Activated CD4-positive, alpha-beta memory T cell treated with anti-CD3 and anti-CD28 coated beads, Interleukin-2, amount 10 ng/mL, durations not matched to agents 7 days and 5 days (primary cell): Measurements from ENCODE around the gene NEUROG2. TPM values are rescaled to one million over a fixed set of nuclear protein-coding genes. Genes with fewer than 3 reads are reported as not detected.
"Not testable (repeated sequence)": the region's sequence is repeated elsewhere in the genome, so short reads cannot be mapped to it uniquely, and the experiment has no call there.

Experiments
- CTCF ChIA-PET: fragments of 350-600 bp; sonication (Branson Sonifier 250); formaldehyde crosslinking; loops from one replicate; lab custom pipeline; 2021; ENCODE audit warnings: antibody characterized with exemption, inconsistent platforms; lab: Charles Lee
- POLR2A ChIA-PET: fragments of 350-600 bp; sonication (Branson Sonifier 250); formaldehyde crosslinking; loops from one replicate; lab custom pipeline; 2021; ENCODE audit warnings: antibody characterized with exemption; lab: Charles Lee
- DNase-seq: peaks from one replicate; pipeline ENCODE4 v3.0.0-alpha.2; 2020
- H3K27ac Mint-ChIP-seq: one replicate; pipeline ENCODE4 v1.8.0; 2021; ENCODE audit warnings: mild to moderate bottlenecking, mixed read lengths
- H3K27me3 Mint-ChIP-seq: one replicate; pipeline ENCODE4 v1.8.0; 2021; ENCODE audit warnings: mixed read lengths
- H3K36me3 Mint-ChIP-seq: one replicate; pipeline ENCODE4 v1.8.0; 2021; ENCODE audit warnings: low read depth, mixed read lengths
- H3K4me1 Mint-ChIP-seq: one replicate; pipeline ENCODE4 v1.8.0; 2021; ENCODE audit warnings: mixed read lengths
- H3K4me3 Mint-ChIP-seq: one replicate; pipeline ENCODE4 v1.8.0; 2021; ENCODE audit warnings: mild to moderate bottlenecking, mixed read lengths
- H3K9me3 Mint-ChIP-seq: one replicate; pipeline ENCODE4 v1.8.0; 2021; ENCODE audit warnings: mixed read lengths
- total RNA-seq, 2 experiments: library from RNA; stranded (reverse); gene quantifications; one replicate each; pipeline ENCODE4 v1.2.3, GENCODE V29; 2021

Gene NEUROG2
- not detected for total RNA-seq

GRCh38 chr4:112516066-112516470 lies at the start of gene NEUROG2:
Gene NEUROG2, minus strand, starts transcription at chr4:112516180. Its CDS starts 705 bp downstream, at chr4:112515475.
- Mint-ChIP-seq H3K4me3 (peak within 1 kb of the TSS; percentile 85), H3K27me3 (peaks cover 93% of the 10 kb centered on the region), H3K4me1 (peaks cover 67% of the 10 kb centered on the region), H3K27ac (peak within 1 kb of the TSS; percentile 47), H3K9me3 (no peaks in the 10 kb centered on the region), H3K36me3 (peaks cover 7% of the 10 kb centered on the region)
- ChIA-PET POLR2A (interaction anchor here (0.9 to 1.2 kb wide), 4 partner anchors 8 to 241 kb away, joined by 3 to 4 read pairs (median 4); partner anchors contain the start of gene TIFA), CTCF (interaction anchor here (0.6 to 2.4 kb wide), 5 partner anchors 8 to 280 kb away, joined by 3 to 10 read pairs (median 5); no protein-coding TSS in a partner anchor)
- no peak for DNase-seq

GRCh38 chr4:112564706-112565270 lies 48.8 kb upstream of the NEUROG2 start:
- POLR2A ChIA-PET: no interaction called here
- H3K27ac Mint-ChIP-seq: no peak overlapping the region
- CTCF ChIA-PET: no interaction called here
- H3K36me3 Mint-ChIP-seq: peaks cover 41% of the 10 kb centered on the region
- DNase-seq: no peak
- H3K27me3 Mint-ChIP-seq: no peaks in the 10 kb centered on the region
- H3K4me1 Mint-ChIP-seq: peaks cover 4% of the 10 kb centered on the region
- no peak overlapping the region for H3K4me3 Mint-ChIP-seq
- no peaks in the 10 kb centered on the region for H3K9me3 Mint-ChIP-seq

- Mint-ChIP-seq H3K27me3 (no peaks in the 10 kb centered on the region), H3K4me3 (no peak overlapping the region), H3K36me3 (peaks cover 44% of the 10 kb centered on the region), H3K27ac (no peak overlapping the region), H3K4me1 (peaks cover 4% of the 10 kb centered on the region), H3K9me3 (no peaks in the 10 kb centered on the region)
- CTCF ChIA-PET: no interaction called here
- POLR2A ChIA-PET: no interaction called here
- no peak for DNase-seq
Observed at GRCh38 chr4:112563431-112564200, 47.6 kb upstream of the NEUROG2 start.

GRCh38 chr4:112562254-112562879 lies 46.4 kb upstream of the NEUROG2 start:
- H3K4me3 Mint-ChIP-seq: no peak overlapping the region
- no peak for DNase-seq
- H3K27ac Mint-ChIP-seq: no peak overlapping the region
- H3K36me3 Mint-ChIP-seq: peaks cover 42% of the 10 kb centered on the region
- ChIA-PET POLR2A (interaction anchor here (0.6 kb wide), 1 partner anchor 259 kb away, joined by 3 read pairs; no protein-coding TSS in a partner anchor), CTCF (no interaction called here)
- no peaks in the 10 kb centered on the region for H3K9me3 Mint-ChIP-seq
- H3K27me3 Mint-ChIP-seq: no peaks in the 10 kb centered on the region
- H3K4me1 Mint-ChIP-seq: peaks cover 4% of the 10 kb centered on the region

- ChIA-PET CTCF (interaction anchor here (0.6 to 1.2 kb wide), 2 partner anchors 10 to 1456 kb away, joined by 3 read pairs; no protein-coding TSS in a partner anchor), POLR2A (interaction anchor here (0.7 kb wide), 1 partner anchor 14 kb away, joined by 3 read pairs; no protein-coding TSS in a partner anchor)
- Mint-ChIP-seq H3K4me3 (no peak overlapping the region), H3K9me3 (no peaks in the 10 kb centered on the region), H3K4me1 (peaks cover 4% of the 10 kb centered on the region), H3K36me3 (peaks cover 29% of the 10 kb centered on the region), H3K27me3 (no peaks in the 10 kb centered on the region), H3K27ac (no peak overlapping the region)
- no peak for DNase-seq
Observed at GRCh38 chr4:112560084-112560483, 44.1 kb upstream of the NEUROG2 start.

- no peaks in the 10 kb centered on the region for H3K9me3 Mint-ChIP-seq
- H3K27ac Mint-ChIP-seq: no peak overlapping the region
- no peak overlapping the region for H3K4me3 Mint-ChIP-seq
- ChIA-PET CTCF (interaction anchor here (1.2 kb wide), 1 partner anchor 9 kb away, joined by 3 read pairs; no protein-coding TSS in a partner anchor), POLR2A (interaction anchor here (0.6 kb wide), 2 partner anchors 26 to 56 kb away, joined by 3 read pairs; no protein-coding TSS in a partner anchor)
- H3K36me3 Mint-ChIP-seq: peaks cover 32% of the 10 kb centered on the region
- peaks cover 4% of the 10 kb centered on the region for H3K4me1 Mint-ChIP-seq
- no peak for DNase-seq
- H3K27me3 Mint-ChIP-seq: no peaks in the 10 kb centered on the region
Observed at GRCh38 chr4:112559053-112559452, 43.1 kb upstream of the NEUROG2 start.

- POLR2A ChIA-PET: no interaction called here
- Mint-ChIP-seq H3K4me1 (peaks cover 4% of the 10 kb centered on the region), H3K27me3 (no peaks in the 10 kb centered on the region), H3K9me3 (no peaks in the 10 kb centered on the region), H3K27ac (no peak overlapping the region), H3K36me3 (peaks cover 35% of the 10 kb centered on the region), H3K4me3 (no peak overlapping the region)
- CTCF ChIA-PET: no interaction called here
- no peak for DNase-seq
Observed at GRCh38 chr4:112557676-112558411, 41.9 kb upstream of the NEUROG2 start.

GRCh38 chr4:112554271-112554670 lies 38.3 kb upstream of the NEUROG2 start:
- H3K27me3 Mint-ChIP-seq, DNase-seq, H3K27ac Mint-ChIP-seq, POLR2A ChIA-PET, H3K9me3 Mint-ChIP-seq, H3K4me3 Mint-ChIP-seq, H3K4me1 Mint-ChIP-seq: not testable (repeated sequence)
- H3K36me3 Mint-ChIP-seq: peaks cover 17% of the 10 kb centered on the region
- CTCF ChIA-PET: interaction anchor here (0.6 kb wide), 1 partner anchor 211 kb away, joined by 3 read pairs; no protein-coding TSS in a partner anchor

GRCh38 chr4:112552668-112553067 lies 36.7 kb upstream of the NEUROG2 start:
- DNase-seq: no peak
- Mint-ChIP-seq H3K4me3 (no peak overlapping the region), H3K4me1 (no peaks in the 10 kb centered on the region), H3K36me3 (peaks cover 13% of the 10 kb centered on the region), H3K27ac (no peak overlapping the region), H3K27me3 (no peaks in the 10 kb centered on the region), H3K9me3 (no peaks in the 10 kb centered on the region)
- ChIA-PET CTCF (no interaction called here), POLR2A (no interaction called here)

- CTCF ChIA-PET: interaction anchor here (1.0 to 1.1 kb wide), 2 partner anchors 9 to 223 kb away, joined by 3 read pairs; no protein-coding TSS in a partner anchor
- Mint-ChIP-seq H3K9me3 (no peaks in the 10 kb centered on the region), H3K4me3 (no peak overlapping the region), H3K4me1 (no peaks in the 10 kb centered on the region), H3K27me3 (no peaks in the 10 kb centered on the region), H3K36me3 (peaks cover 15% of the 10 kb centered on the region), H3K27ac (no peak overlapping the region)
- POLR2A ChIA-PET: no interaction called here
- DNase-seq: no peak
Observed at GRCh38 chr4:112550728-112551127, 34.7 kb upstream of the NEUROG2 start.

- DNase-seq: no peak
- H3K4me1 Mint-ChIP-seq: no peaks in the 10 kb centered on the region
- ChIA-PET CTCF (no interaction called here), POLR2A (no interaction called here)
- no peaks in the 10 kb centered on the region for H3K9me3 Mint-ChIP-seq
- no peaks in the 10 kb centered on the region for H3K27me3 Mint-ChIP-seq
- no peak overlapping the region for H3K27ac Mint-ChIP-seq
- peaks cover 6% of the 10 kb centered on the region for H3K36me3 Mint-ChIP-seq
- no peak overlapping the region for H3K4me3 Mint-ChIP-seq
Observed at GRCh38 chr4:112546476-112546875, 30.5 kb upstream of the NEUROG2 start.

GRCh38 chr4:112545346-112545745 lies 29.4 kb upstream of the NEUROG2 start:
- Mint-ChIP-seq H3K27ac (no peak overlapping the region), H3K4me1 (no peaks in the 10 kb centered on the region), H3K36me3 (peaks cover 6% of the 10 kb centered on the region), H3K4me3 (no peak overlapping the region), H3K27me3 (no peaks in the 10 kb centered on the region), H3K9me3 (no peaks in the 10 kb centered on the region)
- no peak for DNase-seq
- CTCF ChIA-PET: no interaction called here
- POLR2A ChIA-PET: no interaction called here
